ENCODE results near the gene CGNL1.
A peak's percentile ranks its signal among the peaks of the same experiment; 100 is the strongest.

Gene CGNL1

DNA sequence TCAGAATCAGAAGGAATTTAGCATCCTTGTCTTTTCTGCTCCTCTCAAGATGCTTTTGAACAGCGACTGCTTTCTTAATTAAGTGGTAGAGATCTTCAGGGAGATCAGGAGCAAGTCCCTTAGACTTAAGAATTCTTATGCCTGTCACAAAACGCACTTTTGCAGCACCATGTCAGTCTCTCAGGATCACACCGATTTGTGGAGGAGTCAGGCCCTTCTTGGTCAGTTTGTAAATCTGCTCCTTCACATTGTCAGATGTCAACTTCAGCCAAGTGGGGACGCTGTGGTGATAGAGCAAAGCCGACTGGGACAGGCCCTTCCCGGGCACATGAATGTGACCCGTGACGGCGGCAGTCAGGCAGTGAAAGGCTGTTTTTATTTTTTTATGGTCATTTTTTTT lies 179.7 kb downstream of the CGNL1 start:
- DNase-seq (ENCODE audit: extremely low read depth, low read depth) = no peak
- H3K4me3 ChIP-seq (replicated peaks; ENCODE audit: low read depth, low read length) = no peak overlapping the region
- TF ChIP-seq, protein P1, sequence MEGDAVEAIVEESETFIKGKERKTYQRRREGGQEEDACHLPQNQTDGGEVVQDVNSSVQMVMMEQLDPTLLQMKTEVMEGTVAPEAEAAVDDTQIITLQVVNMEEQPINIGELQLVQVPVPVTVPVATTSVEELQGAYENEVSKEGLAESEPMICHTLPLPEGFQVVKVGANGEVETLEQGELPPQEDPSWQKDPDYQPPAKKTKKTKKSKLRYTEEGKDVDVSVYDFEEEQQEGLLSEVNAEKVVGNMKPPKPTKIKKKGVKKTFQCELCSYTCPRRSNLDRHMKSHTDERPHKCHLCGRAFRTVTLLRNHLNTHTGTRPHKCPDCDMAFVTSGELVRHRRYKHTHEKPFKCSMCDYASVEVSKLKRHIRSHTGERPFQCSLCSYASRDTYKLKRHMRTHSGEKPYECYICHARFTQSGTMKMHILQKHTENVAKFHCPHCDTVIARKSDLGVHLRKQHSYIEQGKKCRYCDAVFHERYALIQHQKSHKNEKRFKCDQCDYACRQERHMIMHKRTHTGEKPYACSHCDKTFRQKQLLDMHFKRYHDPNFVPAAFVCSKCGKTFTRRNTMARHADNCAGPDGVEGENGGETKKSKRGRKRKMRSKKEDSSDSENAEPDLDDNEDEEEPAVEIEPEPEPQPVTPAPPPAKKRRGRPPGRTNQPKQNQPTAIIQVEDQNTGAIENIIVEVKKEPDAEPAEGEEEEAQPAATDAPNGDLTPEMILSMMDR (IDR thresholded peaks at IDR 0.05; ENCODE audit: low read depth, low read length, missing control alignments) = no peak

DNA sequence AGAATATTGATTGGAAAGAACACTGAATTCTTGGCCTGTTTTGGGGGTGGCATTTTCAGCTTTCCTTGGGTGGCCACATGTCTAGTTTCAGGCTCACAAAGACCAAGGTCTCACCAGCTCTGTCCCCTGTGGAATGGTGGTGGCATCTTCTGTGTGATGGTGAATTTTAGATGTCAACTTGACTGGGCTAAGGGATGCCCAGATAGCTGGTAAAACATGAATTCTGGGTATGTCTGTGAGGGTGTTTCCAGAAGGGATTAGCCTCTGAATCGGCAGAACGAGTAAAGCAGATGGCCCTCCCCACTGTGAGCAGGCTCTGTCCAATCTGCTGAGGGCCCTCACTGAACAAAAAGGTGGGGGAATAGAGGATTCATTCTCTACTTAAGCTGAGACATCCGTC lies 181.0 kb downstream of the CGNL1 start:
- TF ChIP-seq, protein P1 (IDR thresholded peaks at IDR 0.05; ENCODE audit: low read depth, low read length, missing control alignments) = no peak
- DNase-seq (ENCODE audit: extremely low read depth, low read depth) = no peak
- no peak overlapping the region for H3K4me3 ChIP-seq (replicated peaks; ENCODE audit: low read depth, low read length)

DNA sequence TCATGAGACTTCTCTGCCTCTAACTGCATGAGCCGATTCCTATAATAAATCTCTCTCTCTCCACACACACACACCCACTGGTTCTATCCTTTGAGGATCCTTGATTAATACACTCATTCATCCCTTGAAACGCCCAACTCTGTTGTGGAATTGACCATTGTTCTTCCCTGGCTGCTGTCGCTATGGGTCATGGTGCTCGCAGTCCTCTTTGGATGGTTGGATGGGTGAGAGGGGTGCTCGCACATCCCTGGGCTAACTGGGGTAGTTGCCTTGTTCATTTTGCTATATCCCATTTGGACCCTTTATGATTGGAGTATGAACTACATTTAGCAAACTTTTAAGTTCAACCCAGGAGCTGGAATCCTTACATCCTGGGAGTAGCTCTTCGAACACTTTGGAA lies 181.5 kb downstream of the CGNL1 start:
- no peak overlapping the region for H3K4me3 ChIP-seq (replicated peaks; ENCODE audit: low read depth, low read length)
- no peak for DNase-seq (ENCODE audit: extremely low read depth, low read depth)
- TF ChIP-seq, protein P1 (IDR thresholded peaks at IDR 0.05; ENCODE audit: low read depth, low read length, missing control alignments) = no peak

DNA sequence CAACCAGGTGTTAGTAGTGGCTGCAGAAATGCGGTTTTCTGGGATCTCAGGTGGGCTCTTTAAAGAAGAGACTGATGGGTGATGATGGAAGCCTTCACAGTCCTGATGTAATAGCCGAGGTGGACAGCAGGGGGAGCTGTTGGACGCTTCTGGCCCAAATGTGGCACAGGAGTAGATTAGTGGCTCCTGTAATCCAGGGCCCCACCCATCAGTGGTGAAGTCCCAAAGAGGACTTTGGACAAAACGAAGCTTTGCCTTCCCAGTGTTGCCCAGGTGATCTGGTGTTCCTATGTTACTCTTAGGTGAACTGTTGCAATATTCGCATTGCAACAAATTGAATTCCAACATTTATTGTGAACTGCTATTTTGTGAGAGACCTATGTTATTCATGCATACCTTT lies 183.6 kb downstream of the CGNL1 start:
- H3K4me3 ChIP-seq (replicated peaks; ENCODE audit: low read depth, low read length) = no peak overlapping the region
- DNase-seq (ENCODE audit: extremely low read depth, low read depth) = no peak
- TF ChIP-seq, protein P1 (IDR thresholded peaks at IDR 0.05; ENCODE audit: low read depth, low read length, missing control alignments) = peak; percentile 94

DNA sequence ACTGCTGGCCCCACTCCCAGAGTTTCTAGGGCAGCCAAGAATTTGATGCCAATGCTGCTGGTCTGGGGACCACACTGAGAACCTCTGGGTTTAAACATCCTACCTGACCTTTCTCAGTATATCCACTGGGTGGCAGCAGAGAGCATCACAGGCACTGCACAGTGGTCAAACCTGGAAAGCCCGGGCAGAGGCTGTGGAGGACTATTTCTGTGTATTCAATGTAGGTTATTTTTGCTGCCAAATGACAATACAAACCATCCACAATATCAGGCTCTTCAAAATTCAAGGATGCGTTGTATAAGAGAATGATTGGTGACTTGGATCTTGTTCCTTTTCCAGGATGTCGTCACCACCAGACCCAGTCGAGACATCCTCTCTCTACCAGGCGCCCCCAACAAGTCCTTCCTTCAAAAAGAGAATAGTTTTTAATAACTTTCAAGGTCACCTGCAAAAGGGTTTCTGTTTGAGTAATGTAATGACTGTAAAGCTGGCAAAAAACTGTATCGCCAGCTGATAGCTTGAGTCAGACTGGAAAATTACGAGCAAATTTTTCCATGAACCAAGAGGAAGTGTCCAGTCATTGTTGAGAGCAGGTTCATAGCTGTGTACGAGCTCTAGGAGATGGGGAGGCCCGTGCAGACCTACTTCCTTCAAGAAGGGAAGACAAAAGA lies 184.9 kb downstream of the CGNL1 start:
- TF ChIP-seq, protein P1 (IDR thresholded peaks at IDR 0.05; ENCODE audit: low read depth, low read length, missing control alignments) = peak; percentile 83
- DNase-seq (ENCODE audit: extremely low read depth, low read depth) = peak; percentile 43
- no peak overlapping the region for H3K4me3 ChIP-seq (replicated peaks; ENCODE audit: low read depth, low read length)

DNA sequence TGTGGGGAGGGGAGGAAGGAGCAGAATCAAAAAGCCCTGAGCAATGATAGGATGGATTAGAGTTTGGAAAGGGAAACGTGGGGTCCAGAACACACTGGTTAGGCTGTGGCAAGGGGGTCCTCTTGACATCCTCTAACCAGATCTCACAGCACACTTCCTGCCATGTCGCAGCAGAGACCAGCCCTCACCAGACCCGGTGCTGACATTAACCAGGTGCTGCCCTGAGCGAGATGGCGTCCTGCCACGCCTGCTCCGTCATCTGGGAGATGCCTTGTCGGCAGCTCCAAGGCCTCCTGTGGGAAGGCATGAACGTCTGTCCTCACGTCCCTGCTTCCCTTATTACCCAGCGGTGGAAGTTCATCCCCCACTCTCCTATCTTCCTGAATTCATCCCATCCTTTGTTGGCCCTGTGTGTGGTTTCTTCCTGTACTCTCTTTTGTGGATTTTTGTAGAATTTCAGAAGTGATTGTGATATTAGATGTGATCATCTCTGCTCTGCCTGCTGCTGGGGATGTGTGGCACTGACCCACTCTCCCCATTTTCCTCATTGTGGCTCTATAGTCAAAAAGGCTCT lies 186.0 kb downstream of the CGNL1 start:
- no peak overlapping the region for H3K4me3 ChIP-seq (replicated peaks; ENCODE audit: low read depth, low read length)
- no peak for DNase-seq (ENCODE audit: extremely low read depth, low read depth)
- TF ChIP-seq, protein P1 (IDR thresholded peaks at IDR 0.05; ENCODE audit: low read depth, low read length, missing control alignments) = no peak
